ENCODE results near the gene TCF12. TPM values are rescaled to one million over a fixed set of nuclear protein-coding genes. Genes with fewer than 3 reads are reported as not detected.
A peak's percentile ranks its signal among the peaks of the same experiment; 100 is the strongest.

The TCF12 gene
- total RNA-seq, 1 donor from 2014 or later: 106 TPM

DNA sequence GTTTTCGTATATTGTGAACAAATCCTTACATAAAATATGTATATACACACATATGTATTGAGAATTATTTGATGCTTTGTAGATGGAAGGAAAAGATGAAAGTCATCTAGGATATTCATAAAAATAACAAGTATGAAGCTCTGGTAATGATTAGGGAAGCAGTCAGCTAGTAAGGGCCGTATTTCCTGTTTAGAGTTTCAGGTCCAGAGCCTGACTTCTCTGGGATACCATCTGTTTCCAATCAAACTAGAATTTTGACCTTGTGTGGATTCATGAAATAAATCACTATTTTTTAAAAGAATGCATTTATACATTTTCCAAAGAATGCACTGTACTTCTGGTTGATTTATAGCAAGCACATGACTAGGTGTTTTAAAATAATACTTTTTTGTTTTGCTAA, 301.8 kb downstream of the TCF12 start:
- Mint-ChIP-seq H3K9me3 (ENCODE audit: low read depth) (no peaks in the 10 kb centered on the region), H3K4me3 (ENCODE audit: unreplicated experiment) (peak overlapping the region; percentile 52), H3K36me3 (ENCODE audit: low read depth) (no peaks in the 10 kb centered on the region), H3K27ac (ENCODE audit: unreplicated experiment) (peak overlapping the region; percentile 88), H3K4me1 (ENCODE audit: low read depth) (peaks cover 91% of the 10 kb centered on the region), H3K27me3 (ENCODE audit: low read depth) (no peaks in the 10 kb centered on the region)
- DNase-seq (ENCODE audit: low spot score): no peak
- TF ChIP-seq, protein P1, sequence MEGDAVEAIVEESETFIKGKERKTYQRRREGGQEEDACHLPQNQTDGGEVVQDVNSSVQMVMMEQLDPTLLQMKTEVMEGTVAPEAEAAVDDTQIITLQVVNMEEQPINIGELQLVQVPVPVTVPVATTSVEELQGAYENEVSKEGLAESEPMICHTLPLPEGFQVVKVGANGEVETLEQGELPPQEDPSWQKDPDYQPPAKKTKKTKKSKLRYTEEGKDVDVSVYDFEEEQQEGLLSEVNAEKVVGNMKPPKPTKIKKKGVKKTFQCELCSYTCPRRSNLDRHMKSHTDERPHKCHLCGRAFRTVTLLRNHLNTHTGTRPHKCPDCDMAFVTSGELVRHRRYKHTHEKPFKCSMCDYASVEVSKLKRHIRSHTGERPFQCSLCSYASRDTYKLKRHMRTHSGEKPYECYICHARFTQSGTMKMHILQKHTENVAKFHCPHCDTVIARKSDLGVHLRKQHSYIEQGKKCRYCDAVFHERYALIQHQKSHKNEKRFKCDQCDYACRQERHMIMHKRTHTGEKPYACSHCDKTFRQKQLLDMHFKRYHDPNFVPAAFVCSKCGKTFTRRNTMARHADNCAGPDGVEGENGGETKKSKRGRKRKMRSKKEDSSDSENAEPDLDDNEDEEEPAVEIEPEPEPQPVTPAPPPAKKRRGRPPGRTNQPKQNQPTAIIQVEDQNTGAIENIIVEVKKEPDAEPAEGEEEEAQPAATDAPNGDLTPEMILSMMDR (IDR thresholded peaks at IDR 0.05): no peak

DNA sequence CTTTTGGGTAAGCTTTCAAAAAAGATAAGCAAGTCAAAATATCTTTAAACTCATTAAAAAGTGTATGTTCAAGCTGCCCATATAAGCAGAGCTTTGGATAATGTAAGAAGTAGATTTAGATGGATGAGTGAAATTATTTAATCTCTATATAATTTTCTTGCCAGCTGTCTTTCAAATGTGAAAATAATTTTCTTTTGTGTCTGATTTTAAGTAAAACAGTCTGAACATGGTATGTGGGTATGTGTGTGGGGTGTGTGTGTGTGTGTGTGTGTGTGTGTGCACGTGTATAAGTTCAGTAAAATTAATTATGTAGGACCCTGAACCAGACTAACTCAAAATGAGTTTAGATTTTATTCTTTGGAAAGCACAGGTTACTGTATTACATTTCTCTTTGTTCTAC, 302.7 kb downstream of the TCF12 start:
- peak overlapping the region; percentile 52 for H3K4me3 Mint-ChIP-seq (ENCODE audit: unreplicated experiment)
- DNase-seq (ENCODE audit: low spot score): no peak
- TF ChIP-seq, protein P1 (IDR thresholded peaks at IDR 0.05): no peak
- peak overlapping the region; percentile 88 for H3K27ac Mint-ChIP-seq (ENCODE audit: unreplicated experiment)
- H3K27me3 Mint-ChIP-seq (ENCODE audit: low read depth): no peaks in the 10 kb centered on the region
- H3K9me3 Mint-ChIP-seq (ENCODE audit: low read depth): no peaks in the 10 kb centered on the region
- peaks cover 81% of the 10 kb centered on the region for H3K4me1 Mint-ChIP-seq (ENCODE audit: low read depth)
- H3K36me3 Mint-ChIP-seq (ENCODE audit: low read depth): no peaks in the 10 kb centered on the region

- Mint-ChIP-seq H3K9me3 (ENCODE audit: low read depth) (no peaks in the 10 kb centered on the region), H3K4me3 (ENCODE audit: unreplicated experiment) (no peak overlapping the region), H3K36me3 (ENCODE audit: low read depth) (no peaks in the 10 kb centered on the region), H3K4me1 (ENCODE audit: low read depth) (peaks cover 75% of the 10 kb centered on the region), H3K27ac (ENCODE audit: unreplicated experiment) (peak overlapping the region; percentile 89), H3K27me3 (ENCODE audit: low read depth) (no peaks in the 10 kb centered on the region)
- no peak for DNase-seq (ENCODE audit: low spot score)
- TF ChIP-seq, protein P1 (IDR thresholded peaks at IDR 0.05): no peak
Observed at GRCh38 chr15:57223345-57223744, 304.9 kb downstream of the TCF12 start.

- H3K9me3 Mint-ChIP-seq (ENCODE audit: low read depth): no peaks in the 10 kb centered on the region
- no peak for DNase-seq (ENCODE audit: low spot score)
- peak overlapping the region; percentile 89 for H3K27ac Mint-ChIP-seq (ENCODE audit: unreplicated experiment)
- no peaks in the 10 kb centered on the region for H3K36me3 Mint-ChIP-seq (ENCODE audit: low read depth)
- no peaks in the 10 kb centered on the region for H3K27me3 Mint-ChIP-seq (ENCODE audit: low read depth)
- H3K4me3 Mint-ChIP-seq (ENCODE audit: unreplicated experiment): no peak overlapping the region
- TF ChIP-seq, protein P1 (IDR thresholded peaks at IDR 0.05): no peak
- H3K4me1 Mint-ChIP-seq (ENCODE audit: low read depth): peaks cover 74% of the 10 kb centered on the region
Observed at GRCh38 chr15:57223887-57224286, 305.4 kb downstream of the TCF12 start.

- no peak for DNase-seq (ENCODE audit: low spot score)
- TF ChIP-seq, protein P1 (IDR thresholded peaks at IDR 0.05): no peak
- Mint-ChIP-seq H3K9me3 (ENCODE audit: low read depth) (no peaks in the 10 kb centered on the region), H3K4me3 (ENCODE audit: unreplicated experiment) (no peak overlapping the region), H3K4me1 (ENCODE audit: low read depth) (peaks cover 69% of the 10 kb centered on the region), H3K27ac (ENCODE audit: unreplicated experiment) (peak overlapping the region; percentile 89), H3K36me3 (ENCODE audit: low read depth) (no peaks in the 10 kb centered on the region), H3K27me3 (ENCODE audit: low read depth) (no peaks in the 10 kb centered on the region)
Observed at GRCh38 chr15:57224664-57225063, 306.2 kb downstream of the TCF12 start.

Data from chondrocyte (in vitro differentiated cells).